Stimulated activated CD4-positive, alpha-beta T cell treated with anti-CD3 and anti-CD28 coated beads, Interleukin-12 subunit alpha, Interleukin-12 subunit beta, amount 100 ng/mL, for 4 hours (primary cell): Measurements from ENCODE around the gene PRRT4.

Experiments used
- DNase-seq: peaks from one replicate; pipeline ENCODE4 v3.0.0-alpha.2; 2020

The PRRT4 gene

DNA sequence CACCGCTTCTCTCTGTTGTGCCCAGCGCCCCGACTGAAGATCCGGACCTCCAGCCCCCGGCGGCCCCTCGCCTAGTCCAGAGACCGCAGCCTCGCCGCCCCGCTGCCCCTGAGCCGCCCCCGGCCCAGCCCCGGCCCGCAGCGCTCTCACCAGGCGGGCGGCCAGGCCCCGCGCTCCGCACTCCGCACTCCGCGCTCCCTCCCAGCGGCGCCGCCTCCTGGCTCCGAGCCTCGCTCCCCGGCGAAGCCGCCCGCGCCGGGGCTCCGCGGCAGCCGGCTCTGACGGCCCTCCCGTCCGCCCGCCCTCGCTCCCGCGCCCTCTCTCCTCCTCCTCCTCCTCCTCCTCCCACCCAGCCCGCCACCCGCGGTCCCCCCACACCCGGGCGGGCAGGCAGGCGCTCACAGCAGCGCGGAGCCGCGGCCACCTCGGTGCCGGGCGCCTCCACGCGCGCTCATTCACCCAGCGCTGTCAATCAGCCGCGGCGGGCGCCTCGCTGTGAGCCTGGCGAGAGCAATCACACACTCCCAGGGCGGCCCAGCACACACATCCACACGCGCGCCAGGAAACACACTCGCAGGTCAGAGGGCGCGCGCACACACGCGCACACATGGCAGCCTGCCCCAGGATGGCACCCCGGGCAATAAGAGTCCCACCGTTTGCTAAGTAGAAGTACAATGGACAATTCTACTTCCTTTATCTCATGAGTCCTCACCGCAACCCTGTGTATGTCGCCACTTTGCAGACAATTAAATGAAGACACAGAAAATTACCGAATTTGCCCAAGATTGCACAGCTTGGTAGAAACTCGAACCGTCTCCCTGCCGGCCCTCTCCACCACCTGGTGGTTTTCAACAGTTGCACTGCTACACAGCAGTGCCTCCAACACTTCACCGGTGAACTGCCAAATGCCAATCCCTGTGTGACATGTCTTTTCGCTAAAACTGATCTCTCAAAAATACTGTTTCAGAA lies at the start of gene PRRT4:
PRRT4 (minus strand) TSS at position 280 of the 969 bp plus-strand sequence.
- DNase-seq, result peak; percentile 40

DNA sequence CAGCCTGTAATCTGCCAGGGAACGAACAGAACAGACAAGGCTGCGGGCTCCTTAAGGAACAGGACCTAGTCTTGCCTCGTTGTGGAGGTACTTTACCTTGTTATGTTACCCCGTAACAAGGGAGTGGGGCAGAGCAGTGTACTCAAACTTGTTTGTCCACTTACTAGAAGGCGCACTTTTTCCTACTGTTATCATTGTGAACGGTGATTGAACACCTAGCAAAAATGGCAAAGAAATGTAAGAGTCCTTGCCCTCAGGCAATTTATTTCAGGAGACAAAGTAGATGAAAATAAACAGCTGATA lies 48.9 kb upstream of the PRRT4 start:
- DNase-seq, result no peak

DNA sequence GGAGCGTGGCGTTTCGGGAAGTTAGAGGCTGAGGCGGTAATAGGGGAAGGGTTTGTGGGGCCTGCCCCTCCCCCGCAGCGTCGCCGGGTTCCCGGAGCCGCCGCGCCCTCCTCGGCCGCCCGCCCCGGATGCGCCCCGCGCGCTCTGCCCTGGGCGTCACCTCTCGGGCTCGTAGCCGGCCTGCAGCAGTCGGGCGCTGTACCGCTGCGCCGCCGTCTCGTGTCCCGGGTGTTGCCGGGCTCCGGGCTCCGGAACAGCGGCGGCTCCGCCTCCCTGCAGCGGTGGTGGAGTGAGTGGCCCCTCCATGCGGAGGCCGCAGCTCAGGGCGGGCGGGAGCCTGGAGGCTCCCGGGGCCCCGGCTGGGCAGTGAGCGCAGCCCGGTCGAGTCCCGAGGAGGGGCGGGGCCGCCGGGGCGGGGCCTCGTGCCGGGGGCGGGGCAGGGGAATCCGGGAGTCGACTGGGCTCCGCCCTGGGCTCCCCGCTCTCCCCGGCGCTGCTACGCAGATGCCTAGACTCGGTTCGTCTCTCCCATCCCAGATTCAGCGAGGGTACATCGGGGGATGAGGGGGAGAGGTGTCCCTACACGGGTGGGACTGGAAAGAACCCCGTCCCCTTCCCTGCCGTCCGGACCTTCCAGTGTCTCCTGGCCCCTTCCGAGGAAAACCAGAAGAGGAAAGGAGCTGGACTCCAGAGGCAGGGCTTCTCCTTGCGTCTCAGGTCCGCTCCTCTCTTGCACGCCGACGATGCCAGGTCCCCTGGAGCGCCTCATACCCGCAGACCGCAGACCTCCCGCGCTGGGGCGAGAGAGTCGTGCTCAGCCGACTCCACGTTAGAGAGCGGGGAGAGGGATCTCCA lies 48.3 kb upstream of the PRRT4 start, which contains the start of gene IMPDH1:
IMPDH1 (minus strand) TSS at position 387 of the 855 bp plus-strand sequence; CDS start at position 306, 81 bp downstream.
- peak; percentile 91 for DNase-seq

DNA sequence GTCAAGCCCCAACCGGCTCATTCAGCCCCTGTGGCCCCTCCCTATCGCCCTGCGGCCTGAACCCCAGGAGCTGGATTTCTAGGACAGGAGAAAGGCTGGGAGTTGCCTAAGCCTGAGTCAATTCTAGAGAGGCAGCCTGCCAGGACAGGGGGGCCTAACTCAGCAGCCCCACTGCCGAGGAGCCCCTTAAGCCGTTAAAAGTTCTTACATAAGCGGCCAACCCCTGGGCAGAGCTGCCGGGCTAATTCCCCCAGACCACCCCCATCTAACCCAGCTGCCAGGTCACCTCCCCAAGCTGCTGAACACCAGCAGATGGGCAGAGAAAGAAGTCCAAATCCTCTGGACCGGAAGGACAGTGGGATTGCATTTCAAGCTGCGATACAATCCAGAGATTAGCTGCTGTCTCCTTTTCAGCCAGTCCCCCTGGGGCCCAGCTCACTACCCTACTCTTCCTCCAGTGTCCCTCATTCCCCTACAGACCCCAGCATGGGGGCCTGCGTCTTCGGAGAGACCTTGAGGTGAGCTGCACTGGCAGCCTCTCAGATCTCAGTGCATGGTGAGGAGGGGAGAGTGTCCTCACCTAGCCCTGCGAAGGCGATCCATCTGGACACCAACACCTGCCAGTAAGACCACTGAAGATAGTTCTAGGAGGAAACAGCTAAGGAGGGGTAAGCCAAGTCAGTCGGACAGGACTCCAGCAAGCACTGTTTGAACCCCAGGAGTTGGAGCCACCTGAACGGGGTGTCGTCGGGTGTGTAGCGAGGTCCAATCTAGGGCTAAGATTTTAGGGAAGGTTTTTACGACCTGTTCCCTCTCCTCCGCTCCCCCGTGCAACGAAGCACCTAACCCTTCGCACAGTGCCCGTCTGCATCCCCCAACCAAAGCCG lies 47.5 kb upstream of the PRRT4 start:
- DNase-seq, result no peak

DNA sequence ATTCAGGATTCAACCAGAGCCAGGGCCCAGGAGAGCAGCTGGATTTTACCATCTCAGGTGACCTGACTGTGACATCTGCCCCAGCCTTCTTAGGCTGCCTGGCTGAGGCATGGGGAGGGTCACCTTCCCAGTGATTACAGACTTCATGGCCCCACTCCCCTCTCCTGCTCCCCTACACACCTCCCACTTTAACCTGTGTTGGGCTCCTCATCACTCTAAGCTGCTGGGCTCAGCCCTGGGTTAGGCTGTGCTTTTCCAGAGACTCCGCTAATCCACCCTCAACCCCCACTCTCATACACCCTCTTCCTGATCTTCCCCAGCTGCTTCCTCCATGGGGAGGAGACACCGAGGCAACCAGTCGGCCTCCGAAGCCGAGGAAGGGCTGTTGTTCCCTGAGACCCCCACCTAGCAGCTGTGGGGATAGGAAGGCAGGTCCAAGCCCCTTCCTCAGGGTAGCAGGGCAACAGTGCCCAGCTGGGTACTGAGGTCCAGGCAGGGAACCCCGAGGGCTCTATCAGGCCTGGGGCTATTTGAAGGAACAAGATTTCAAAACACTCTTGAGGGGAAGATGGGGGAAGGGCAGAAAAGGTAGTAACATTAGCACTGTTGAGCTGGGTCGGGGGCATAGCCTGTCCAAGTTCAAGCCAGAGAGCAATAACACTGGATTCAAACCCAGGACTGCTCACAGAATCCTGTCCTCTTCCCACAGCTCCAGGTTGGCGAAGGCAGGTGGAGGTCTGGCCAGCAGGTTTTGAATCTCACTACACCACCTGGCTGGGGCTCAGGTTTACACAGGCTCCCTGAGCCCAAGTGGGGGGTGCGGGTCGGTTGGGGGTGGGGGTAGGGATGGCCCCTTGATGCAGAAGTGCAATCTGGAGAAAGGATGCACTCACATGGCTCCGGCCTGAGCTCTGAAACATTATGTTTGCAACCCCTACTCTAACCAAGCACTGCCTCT lies 46.5 kb upstream of the PRRT4 start:
- DNase-seq, result no peak

DNA sequence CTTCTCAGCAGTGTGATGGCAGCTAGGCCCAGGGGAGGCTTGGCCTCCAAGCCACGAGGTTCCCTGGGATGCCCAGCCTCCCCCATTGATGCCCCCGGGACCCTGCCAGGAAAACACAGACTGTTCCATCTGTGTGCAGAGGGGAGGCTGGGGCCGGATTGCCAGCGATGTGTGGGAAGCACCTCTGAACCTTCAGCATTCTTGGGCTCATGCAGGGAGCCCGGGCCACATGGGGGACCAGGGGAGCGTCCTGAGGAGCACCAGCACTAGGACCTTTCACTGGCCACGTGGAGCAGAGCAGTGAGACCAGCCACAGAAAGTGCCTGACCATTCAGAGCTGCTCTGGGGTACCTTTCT lies 45.7 kb upstream of the PRRT4 start:
- no peak for DNase-seq

DNA sequence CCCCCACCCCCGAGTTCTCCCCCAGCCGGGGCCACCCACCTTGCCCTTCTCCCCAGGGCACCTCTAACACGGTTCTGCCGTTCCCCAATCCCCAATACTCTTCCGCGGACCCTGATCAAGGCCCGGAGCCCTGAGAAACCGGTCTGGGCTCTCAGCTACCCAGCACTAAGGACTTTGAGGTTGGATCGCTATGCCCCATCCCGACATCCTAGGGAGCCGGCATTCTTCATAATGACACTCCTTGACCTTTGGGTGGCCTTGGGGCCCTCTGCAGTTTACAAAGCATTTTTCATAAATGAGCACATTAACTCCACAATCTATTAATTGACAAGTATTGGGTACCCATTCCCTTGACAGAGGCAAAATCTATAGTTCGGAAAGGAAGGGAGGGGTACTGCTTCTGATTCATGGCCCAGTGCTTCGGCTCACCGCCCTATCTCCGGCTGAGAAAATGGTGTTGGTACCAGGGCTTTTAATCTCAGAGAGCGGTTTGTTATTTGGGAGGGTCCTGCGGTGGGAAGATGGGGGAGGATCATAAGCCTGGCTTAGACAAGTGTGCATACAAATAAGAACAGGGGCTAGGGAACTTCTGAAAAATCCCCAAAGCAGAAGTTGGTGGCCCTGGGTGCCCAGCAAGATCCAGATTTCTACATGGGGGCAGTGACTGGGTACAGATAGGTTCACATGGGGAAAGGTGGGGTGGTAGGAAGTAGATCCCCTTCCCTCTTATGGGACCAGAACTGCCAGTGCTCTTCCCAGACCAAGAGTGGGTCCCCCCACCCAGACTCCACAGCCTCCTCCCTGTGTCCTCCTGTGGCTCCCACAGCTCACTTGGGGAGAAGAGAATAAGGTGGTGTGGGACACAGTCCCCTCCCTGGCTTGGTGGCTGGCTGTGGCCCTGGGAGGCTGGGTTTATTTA lies 45.1 kb upstream of the PRRT4 start:
- no peak for DNase-seq

DNA sequence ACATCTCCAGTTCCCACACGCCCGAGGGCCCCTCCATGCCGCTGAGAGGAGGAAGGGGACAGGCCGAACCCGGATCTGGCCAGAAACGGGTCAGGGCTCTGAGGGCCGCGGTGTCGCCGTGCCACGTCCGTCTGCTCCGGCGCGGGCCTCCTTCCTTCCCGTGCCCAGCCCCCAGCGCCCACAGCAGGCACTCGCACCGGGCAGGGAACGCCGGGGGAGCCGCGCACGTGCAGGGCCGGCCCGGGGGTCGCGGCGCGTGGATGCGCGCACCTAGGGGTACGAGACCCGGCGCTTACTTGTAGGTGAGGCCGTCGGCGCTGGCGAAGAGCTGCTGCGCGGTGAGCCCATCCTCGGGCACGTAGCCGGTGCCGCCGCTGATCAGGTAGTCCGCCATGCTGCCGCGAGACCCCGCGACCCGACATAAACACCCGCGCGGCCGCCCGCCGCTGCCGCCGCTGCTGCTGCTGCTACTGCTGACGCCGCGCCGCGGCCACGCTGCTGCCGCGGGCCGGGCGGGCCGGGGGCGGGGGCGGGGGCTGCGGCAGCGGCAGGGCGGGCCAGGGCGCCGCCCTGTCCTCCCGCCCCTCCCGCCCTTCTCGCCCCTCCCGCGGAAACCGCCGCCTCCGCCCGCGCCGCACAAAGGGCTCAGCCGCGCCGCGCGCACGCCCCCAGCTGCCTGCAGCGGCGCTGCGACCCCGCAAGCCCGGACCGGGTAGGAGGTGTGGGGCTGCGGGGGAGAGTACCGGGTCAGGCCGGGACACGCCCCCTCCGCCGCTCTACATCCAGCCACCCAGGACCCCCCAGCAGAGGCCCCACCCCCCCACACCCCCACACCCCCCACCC lies 44.2 kb upstream of the PRRT4 start:
- peak; percentile 63 for DNase-seq

DNA sequence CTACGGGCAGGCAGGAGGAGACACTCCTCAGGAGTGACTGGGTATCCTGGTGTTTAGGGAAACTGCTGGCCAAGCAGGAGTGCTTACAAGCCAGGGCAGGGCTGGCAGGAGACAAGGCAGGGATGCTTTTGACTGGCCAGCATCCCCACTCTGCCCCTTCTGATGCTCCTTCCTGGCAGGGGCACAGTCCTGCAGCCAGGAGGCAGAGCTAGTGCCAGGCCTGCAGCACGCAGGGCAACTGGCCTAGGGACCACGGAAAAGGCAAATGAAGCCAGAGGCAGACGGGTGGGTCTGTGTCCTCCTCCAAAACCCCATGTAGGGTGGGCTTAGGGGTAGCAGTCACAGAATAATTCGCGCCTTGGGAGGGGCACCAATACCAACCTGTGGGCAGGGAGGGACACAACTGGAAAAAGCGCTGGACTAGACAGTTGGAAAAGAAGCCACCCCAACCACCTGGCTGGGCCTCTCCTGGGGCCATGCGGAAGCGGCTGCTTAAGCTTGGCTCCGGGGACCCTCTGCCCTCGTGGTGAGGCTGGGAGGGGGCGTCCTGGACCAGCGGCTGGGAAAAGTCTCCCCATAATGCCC lies 43.5 kb upstream of the PRRT4 start:
- DNase-seq, result no peak

DNA sequence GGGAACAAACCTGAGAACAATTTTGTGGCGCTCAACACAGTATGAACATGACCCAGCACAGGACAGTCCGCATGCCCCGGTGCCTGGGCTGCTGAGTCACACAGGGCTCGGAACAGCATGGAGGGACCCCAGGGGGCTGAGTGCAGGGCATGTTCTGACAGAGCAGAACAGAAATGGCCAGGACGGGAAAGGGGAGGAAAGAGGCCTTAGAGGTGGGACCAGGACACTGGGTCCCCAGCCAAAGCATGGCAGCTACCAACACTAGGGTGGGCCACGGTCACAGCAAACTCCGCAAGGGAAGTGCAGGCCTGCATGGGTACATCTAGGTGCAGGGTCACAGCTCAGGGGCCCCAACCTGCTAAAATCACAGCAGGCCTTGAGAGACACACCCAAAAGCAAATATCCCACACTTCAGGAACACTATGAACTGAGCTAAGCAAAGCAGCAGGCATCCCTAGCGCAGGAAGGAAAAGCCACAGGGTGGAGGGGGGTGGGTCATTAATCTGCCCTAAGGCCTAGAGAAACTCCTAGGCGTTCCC lies 42.7 kb upstream of the PRRT4 start:
- DNase-seq, result no peak

DNA sequence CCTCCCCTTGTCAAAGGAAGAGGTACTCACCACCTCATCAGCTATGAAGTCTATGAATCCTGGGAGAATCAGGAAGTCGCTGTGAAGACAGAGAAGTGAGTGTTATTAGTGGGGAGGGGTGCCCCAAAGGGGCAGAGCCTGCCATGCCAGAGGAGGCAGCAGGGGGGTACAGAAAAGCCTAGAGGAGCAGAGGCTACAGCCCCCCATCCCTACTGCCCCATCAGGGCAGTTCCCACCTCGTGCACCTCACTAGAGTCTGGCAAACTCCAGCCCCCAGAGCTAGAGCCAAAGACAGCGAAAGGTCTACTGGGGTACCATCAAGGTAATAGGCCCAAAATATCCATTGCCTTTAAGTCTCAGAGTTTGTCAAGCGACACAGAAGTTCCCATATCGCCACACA lies 42.2 kb upstream of the PRRT4 start:
- no peak for DNase-seq

DNA sequence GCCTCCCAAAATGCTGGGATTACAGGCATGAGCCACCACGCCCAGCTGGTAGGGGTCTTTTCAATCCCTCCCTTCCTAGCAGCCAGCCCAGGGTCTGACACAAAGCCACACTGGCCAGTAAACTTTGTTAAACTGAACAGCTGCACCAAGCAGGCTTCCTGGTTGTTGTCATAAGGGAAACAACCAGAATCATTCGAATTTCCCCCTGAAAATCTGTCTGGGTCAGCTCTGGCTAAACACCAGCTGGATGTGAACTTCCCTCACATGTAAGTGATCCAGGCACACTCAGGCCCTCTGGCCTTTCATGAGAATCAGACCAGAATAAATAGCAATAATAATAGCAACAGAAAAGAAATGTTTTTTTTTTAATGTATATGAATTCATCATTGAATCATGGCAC lies 40.9 kb upstream of the PRRT4 start:
- DNase-seq, result no peak

DNA sequence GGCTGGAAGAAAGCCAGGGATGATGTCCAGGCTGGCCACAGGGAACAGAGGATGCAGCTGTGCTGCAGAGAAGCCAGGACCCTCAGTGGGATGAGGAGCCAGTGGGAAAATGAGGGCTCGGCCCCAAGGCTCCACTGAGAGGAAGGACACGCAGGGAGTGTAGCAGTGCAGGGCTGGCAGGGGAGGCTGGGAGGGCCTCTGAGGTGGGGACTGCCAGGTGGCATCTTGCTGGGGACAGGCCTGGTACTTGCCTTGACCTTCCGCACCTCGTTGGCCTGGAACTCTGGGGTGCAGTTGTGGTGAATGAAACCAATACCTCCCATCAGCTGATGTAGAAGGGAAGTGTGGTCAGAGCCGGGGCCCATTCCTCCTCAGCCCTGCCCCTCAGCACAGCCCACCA lies 39.1 kb upstream of the PRRT4 start:
- DNase-seq, result no peak

DNA sequence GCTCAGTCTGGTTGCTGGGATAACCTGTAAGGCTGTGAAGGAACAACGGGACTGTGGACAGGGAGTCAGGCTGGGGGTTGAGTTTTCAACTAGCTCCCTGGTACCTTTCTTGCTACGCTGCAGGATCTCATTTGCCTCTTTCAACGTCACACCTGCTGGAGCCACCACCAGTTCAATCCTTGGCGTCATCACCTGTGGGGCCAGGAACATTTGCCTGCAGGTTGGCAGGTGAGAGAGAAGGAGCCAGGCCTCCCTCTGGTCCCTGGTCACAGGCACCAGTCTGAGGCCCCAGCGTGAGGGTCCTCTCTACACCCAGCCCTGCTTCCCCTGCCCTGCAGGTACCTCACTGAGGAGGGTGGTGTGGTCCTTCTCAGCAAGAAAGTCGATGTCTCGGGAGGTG lies 38.5 kb upstream of the PRRT4 start:
- no peak for DNase-seq

DNA sequence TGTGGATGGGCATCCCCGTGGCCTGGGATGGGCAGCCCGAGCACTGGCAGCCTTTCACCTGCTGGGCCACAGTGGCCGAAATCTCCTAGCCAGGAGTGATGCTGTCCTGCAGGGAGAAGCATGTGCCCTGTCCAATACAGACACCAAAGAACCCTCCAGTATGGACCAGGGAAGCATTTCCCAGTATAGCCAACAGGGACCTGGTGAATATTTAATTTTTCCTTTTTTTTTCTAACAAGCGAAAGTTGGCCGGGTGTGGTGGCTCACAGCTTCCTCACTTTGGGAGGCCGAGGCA lies 37.3 kb upstream of the PRRT4 start:
- no peak for DNase-seq

DNA sequence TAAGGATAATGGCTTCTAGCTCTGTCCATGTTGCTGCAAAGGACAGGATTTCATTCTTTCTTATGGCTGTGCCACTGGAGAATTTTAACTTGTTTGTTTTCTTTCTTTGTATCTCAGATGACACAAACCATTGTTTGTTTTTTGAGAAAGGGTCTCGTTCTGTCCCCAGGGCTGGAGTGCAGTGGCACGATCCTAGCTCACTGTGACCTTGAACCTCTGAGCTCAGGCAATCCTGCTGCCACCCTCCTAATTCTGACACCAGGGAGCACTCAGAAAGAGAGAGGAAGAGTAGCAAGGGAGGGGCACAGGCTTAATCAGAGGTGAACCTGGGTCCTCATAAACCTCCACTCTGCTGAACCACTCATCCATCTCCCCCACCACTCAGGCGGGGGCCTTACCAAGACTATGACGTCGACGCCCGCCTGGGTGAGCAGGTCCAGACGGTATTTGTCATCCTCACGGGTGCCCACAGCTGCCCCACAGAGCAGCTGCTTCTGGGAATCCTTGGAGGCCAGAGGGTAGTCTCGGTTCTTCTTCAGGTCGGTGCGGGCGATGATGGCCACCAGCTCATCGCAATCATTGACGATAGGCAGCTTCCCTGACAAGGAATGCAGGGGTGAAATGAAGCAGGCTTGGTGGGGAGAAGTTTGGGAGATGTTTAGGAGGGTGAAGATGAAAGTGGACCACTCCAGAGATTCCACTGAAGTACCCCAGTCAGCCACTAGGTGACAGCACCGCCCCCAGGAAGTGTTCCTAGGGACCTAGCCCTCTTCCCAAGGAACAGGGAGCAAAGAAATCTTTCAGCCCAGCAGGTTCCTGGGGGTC lies 36.7 kb upstream of the PRRT4 start:
- DNase-seq, result peak; percentile 41

DNA sequence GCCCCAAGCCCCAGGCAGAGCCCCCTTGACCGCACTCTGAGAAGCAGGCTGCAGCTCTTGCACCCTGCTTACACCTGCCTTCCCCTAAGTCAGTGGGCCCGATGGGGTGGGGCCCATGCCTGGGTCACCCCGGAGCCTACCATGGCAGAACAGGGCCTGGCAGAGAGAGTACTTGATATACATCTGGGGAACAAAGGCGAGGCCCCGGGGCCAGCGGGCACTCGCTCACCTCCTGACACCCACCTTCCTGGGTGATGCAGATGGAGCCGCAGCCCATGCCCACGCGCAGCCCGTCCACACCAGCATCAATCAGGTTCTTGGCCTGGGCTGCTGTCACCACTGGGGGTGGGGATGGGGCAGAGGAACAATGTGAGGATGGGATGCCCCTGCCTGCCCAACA lies 34.9 kb upstream of the PRRT4 start:
- DNase-seq, result no peak

DNA sequence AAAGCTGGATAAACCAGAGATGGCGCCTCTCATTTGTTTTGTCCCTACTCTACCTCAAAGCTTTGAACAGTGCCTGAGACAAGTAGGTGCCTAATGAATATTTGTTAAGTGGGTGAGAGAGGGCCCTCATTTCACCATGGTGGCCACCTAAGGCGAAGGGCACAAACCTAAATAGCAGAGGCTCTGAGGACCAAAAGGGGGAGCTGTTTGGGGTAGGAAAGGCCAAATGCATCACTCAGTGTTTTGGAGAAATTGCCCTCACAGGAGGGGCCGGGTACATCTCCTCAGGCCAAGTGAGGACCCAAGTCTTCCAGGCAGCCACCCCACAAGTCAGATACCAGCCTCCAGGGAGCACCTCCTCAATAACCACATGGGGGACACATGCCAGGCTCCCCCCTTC lies 34.3 kb upstream of the PRRT4 start:
- no peak for DNase-seq
